HuH-7.5 (cell line): Measurements from ENCODE around the gene TSHR.

Experiments used
- DNase-seq: peaks from one replicate; pipeline ENCODE4 v3.0.0; 2011; ENCODE audit warnings: low spot score

TSHR gene

GRCh38 chr14:81138429-81138828 lies 183.0 kb downstream of the TSHR start:
- no peak for DNase-seq

- DNase-seq = no peak
Observed at GRCh38 chr14:81141426-81141825, 186.0 kb downstream of the TSHR start.

GRCh38 chr14:81143793-81144192 lies 188.4 kb downstream of the TSHR start:
- DNase-seq = no peak

- no peak for DNase-seq
Observed at GRCh38 chr14:81144824-81145603, 189.6 kb downstream of the TSHR start.

GRCh38 chr14:81147140-81147897 lies 191.9 kb downstream of the TSHR start:
- no peak for DNase-seq

- DNase-seq = no peak
Observed at GRCh38 chr14:81148635-81149034, 193.2 kb downstream of the TSHR start.

GRCh38 chr14:81153187-81153586 lies 197.8 kb downstream of the TSHR start:
- no peak for DNase-seq

GRCh38 chr14:81157431-81157830 lies 202.0 kb downstream of the TSHR start:
- no peak for DNase-seq

GRCh38 chr14:81161088-81161487 lies 205.7 kb downstream of the TSHR start:
- no peak for DNase-seq

- DNase-seq = no peak
Observed at GRCh38 chr14:81161749-81162148, 206.3 kb downstream of the TSHR start.

- no peak for DNase-seq
Observed at GRCh38 chr14:81162941-81163340, 207.5 kb downstream of the TSHR start.

- DNase-seq = peak; percentile 37
Observed at GRCh38 chr14:81164167-81164774, 208.8 kb downstream of the TSHR start.

- DNase-seq = no peak
Observed at GRCh38 chr14:81165188-81165587, 209.8 kb downstream of the TSHR start.

- DNase-seq = no peak
Observed at GRCh38 chr14:81166121-81166520, 210.7 kb downstream of the TSHR start.

- DNase-seq = no peak
Observed at GRCh38 chr14:81169267-81169666, 213.8 kb downstream of the TSHR start.

- no peak for DNase-seq
Observed at GRCh38 chr14:81169711-81170103, 214.3 kb downstream of the TSHR start.

- DNase-seq = peak; percentile 55
Observed at GRCh38 chr14:81170104-81170828, 214.8 kb downstream of the TSHR start.

GRCh38 chr14:81170829-81171195 lies 215.4 kb downstream of the TSHR start:
- DNase-seq = no peak

- no peak for DNase-seq
Observed at GRCh38 chr14:81172353-81172752, 216.9 kb downstream of the TSHR start.

- no peak for DNase-seq
Observed at GRCh38 chr14:81172881-81173280, 217.5 kb downstream of the TSHR start.

GRCh38 chr14:81176241-81176640 lies 220.8 kb downstream of the TSHR start:
- DNase-seq = no peak

- DNase-seq = no peak
Observed at GRCh38 chr14:81177225-81177624, 221.8 kb downstream of the TSHR start.
